Lung (tissue), 12 donors: ENCODE measurements around the gene GGCX. TPM values are rescaled to one million over a fixed set of nuclear protein-coding genes. Genes with fewer than 3 reads are reported as not detected.
A peak's percentile ranks its signal among the peaks of the same experiment; 100 is the strongest.

Experiments
- ATAC-seq: fragments of 200-7000 bp; cut with Tn5 transposase; one replicate; pipeline ENCODE4 v1.9.1; 2020; ENCODE audit warnings: moderate number of reproducible peaks; ENCODE audit not compliant: insufficient read depth, low FRiP score
- DNase-seq, 3 donors: peaks; one replicate each; pipeline ENCODE4 v3.0.0-alpha.2; 2013 to 2017
- H3K27ac ChIP-seq, 2 donors: one replicate each; pipeline ENCODE4 v1.5.1; 2013; ENCODE audit warnings: mild to moderate bottlenecking in 2 of 2, moderate library complexity in 2 of 2, control low read depth in 1 of 2, inconsistent platforms in 1 of 2, low read depth in 1 of 2, low read length in 1 of 2
- H3K27me3 ChIP-seq, 3 donors: one replicate each; pipeline ENCODE4 v1.5.1; 2013; ENCODE audit warnings: low read length in 2 of 3; ENCODE audit not compliant: control insufficient read depth in 3 of 3, insufficient read depth in 3 of 3
- H3K36me3 ChIP-seq, 4 donors: one replicate each; pipeline ENCODE4 v1.5.1; 2013; ENCODE audit warnings: low read length in 4 of 4, mild to moderate bottlenecking in 1 of 4, moderate library complexity in 1 of 4; ENCODE audit not compliant: control insufficient read depth in 4 of 4, insufficient read depth in 4 of 4
- H3K4me1 ChIP-seq, 5 donors: one replicate each; pipeline ENCODE4 v1.5.1; 2013; ENCODE audit warnings: low read length in 5 of 5, mild to moderate bottlenecking in 2 of 5, moderate library complexity in 1 of 5; ENCODE audit not compliant: control insufficient read depth in 5 of 5, insufficient read depth in 5 of 5
- H3K4me3 ChIP-seq: one replicate; pipeline ENCODE4 v1.5.1; 2013; ENCODE audit warnings: mild to moderate bottlenecking, control low read depth, moderate library complexity
- H3K9ac ChIP-seq, 2 donors: one replicate each; pipeline ENCODE4 v1.5.1; 2013; ENCODE audit warnings: low read length in 2 of 2, control low read depth in 1 of 2; ENCODE audit not compliant: insufficient read depth in 1 of 2
- H3K9me3 ChIP-seq, 4 donors: one replicate each; pipeline ENCODE4 v1.5.1; 2013; ENCODE audit warnings: low read length in 3 of 4, mild to moderate bottlenecking in 1 of 4, moderate library complexity in 1 of 4; ENCODE audit not compliant: control insufficient read depth in 4 of 4, insufficient read depth in 3 of 4
- WGBS, 2 donors: extraction: QIAGEN DNeasy Blood & Tissue Kit; methylation state at CpG; one replicate each; pipeline ENCODE4 v1.1.7; 2013; 5-methylcytosine and 5-hydroxymethylcytosine counted together
- polyA plus RNA-seq, 2 donors: library from polyadenylated mRNA; stranded (reverse); fragments of 200-250 nt; gene quantifications; one replicate each; pipeline ENCODE4 v1.2.1, GENCODE V29; 2013
- total RNA-seq, 2 donors: library from RNA; depleted of rRNA in 1 of 2; stranded (reverse); fragments of >200 nt in 1 of 2; gene quantifications; one replicate each; pipeline ENCODE4 v1.2.1, GENCODE V29; 2014 to 2021
- TF ChIP-seq, protein P1 (sequence below): IDR thresholded peaks from 2 replicates; pipeline ENCODE4 v1.5.1; 2012; ENCODE audit warnings: mild to moderate bottlenecking; ENCODE audit errors: control extremely low read depth, extremely low read depth
- donor health status: control.
- donor health status: control.
- donor health status: Bipolar disorder and iron deficiency.
- donor health status: healthy.
- donor health status: DM: yes; HTN: yes; CAD: no.

GGCX gene
- total and polyA plus RNA-seq, 4 donors: 21.8 to 69.2 (median 44.8) TPM

DNA sequence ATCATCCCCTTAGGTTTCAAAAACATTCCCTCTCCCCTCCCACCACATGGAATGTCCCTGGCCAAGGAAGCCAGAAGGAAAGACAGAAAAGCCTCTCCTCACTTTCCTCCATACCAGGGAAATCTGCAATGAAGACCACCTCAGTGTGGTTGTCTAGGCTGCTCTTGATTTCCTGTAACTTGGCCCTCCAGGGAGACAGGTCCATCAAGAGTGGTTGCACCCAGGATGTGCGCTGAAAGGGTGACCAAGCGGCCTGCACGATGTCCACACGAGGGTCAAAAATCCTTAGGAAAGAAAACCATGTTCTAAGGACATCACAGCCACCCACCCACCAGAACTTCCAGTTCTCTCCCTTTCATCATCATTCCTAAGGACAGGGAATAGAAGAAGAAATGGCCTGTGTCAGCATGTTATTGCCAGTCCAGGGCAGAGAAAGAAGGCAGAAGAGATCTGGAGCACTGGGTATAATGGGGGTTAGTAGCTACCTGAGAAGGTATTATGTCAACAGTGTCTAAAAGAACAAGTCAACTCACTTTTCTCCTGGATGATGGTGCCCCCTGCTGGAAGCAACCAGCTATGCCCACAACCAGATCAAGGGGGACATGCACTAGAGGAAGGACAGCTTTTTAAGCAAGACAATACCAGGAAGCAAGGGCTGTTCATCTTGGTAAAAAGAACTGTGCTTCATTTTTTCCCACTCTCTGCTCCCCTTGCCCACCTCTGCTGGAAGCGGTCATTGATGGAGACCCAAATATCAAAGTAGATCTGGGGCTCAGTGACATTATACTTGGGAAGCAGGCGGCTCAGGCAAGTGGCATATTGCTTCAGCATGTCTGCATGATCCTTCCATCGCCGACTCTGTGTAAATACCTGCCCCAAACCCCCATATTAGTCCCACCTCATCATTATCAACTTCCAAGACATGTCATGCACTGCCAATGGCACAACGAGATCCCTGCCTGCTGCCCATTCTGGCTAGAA lies 9.3 kb downstream of the GGCX start:
- no peaks in the 10 kb centered on the region for H3K27me3 ChIP-seq
- H3K9ac ChIP-seq: no peak overlapping the region
- WGBS, 2 donors: 68 to 72% methylated on average over 9 of the region's 9 CpGs
- no peak overlapping the region for H3K4me3 ChIP-seq
- no peak overlapping the region for H3K27ac ChIP-seq
- H3K36me3 ChIP-seq: peaks cover 12 to 64% (median 34%) of the 10 kb centered on the region in 4 donors
- no peaks in the 10 kb centered on the region for H3K4me1 ChIP-seq
- no peaks in the 10 kb centered on the region for H3K9me3 ChIP-seq
- DNase-seq: peak; percentile 82 to 84 (median 83)
- TF ChIP-seq, protein P1, sequence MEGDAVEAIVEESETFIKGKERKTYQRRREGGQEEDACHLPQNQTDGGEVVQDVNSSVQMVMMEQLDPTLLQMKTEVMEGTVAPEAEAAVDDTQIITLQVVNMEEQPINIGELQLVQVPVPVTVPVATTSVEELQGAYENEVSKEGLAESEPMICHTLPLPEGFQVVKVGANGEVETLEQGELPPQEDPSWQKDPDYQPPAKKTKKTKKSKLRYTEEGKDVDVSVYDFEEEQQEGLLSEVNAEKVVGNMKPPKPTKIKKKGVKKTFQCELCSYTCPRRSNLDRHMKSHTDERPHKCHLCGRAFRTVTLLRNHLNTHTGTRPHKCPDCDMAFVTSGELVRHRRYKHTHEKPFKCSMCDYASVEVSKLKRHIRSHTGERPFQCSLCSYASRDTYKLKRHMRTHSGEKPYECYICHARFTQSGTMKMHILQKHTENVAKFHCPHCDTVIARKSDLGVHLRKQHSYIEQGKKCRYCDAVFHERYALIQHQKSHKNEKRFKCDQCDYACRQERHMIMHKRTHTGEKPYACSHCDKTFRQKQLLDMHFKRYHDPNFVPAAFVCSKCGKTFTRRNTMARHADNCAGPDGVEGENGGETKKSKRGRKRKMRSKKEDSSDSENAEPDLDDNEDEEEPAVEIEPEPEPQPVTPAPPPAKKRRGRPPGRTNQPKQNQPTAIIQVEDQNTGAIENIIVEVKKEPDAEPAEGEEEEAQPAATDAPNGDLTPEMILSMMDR: peak; percentile 93
- peak; percentile 68 for ATAC-seq

DNA sequence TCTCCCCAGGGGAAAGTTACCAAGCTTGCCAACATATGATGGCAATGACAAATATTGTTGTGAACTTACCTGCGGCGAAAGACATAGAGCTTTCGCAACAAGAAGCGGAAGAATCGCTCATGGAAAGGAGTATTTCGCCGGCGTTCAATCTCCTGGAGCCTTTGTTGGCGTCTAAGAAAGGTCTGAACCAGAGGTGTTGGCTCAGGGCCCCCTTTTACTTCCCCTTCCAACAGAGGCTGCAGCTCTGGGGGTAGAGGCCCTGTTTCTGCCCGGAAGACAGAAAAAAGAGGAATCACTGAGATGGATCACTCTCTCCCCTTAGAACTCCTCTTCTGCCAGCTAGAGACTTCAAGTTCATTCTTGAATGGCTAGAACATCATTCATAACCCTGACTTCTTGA lies 10.8 kb downstream of the GGCX start:
- ATAC-seq: no peak
- Histone ChIP-seq H3K4me3 (no peak overlapping the region), H3K9me3 (no peaks in the 10 kb centered on the region), H3K36me3 (peaks cover 19 to 54% (median 32%) of the 10 kb centered on the region in 4 donors), H3K4me1 (no peaks in the 10 kb centered on the region), H3K27ac (no peak overlapping the region), H3K27me3 (no peaks in the 10 kb centered on the region), H3K9ac (no peak overlapping the region)
- no peak for DNase-seq
- TF ChIP-seq, protein P1: no peak
- 29 to 65% methylated on average over 10 of the region's 10 CpGs for WGBS, 2 donors

DNA sequence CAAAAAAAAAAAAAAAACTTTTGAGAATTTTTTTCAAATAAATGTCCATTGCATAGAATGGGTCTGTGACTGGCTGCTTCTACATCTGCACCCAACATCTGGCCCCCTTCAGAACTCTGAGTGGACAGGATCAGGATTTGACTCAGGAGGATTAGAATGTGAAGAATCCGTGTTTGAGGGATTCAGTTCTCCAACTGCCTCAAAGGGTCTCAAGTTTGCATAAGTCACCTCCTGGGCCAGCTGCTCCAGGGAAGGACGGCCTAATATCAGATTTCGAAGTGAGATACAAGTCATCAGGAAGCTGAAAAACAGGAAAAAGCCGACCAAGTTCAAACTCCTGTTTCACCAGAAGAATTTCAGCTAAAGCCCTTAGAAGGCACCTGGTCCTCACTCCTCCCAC lies 11.5 kb downstream of the GGCX start:
- Histone ChIP-seq H3K9me3 (no peaks in the 10 kb centered on the region), H3K9ac (no peak overlapping the region), H3K36me3 (peaks cover 25 to 47% (median 33%) of the 10 kb centered on the region in 4 donors), H3K27me3 (no peaks in the 10 kb centered on the region), H3K4me1 (no peaks in the 10 kb centered on the region), H3K27ac (peak overlapping the region in 1 of 2 donors; percentile 13), H3K4me3 (no peak overlapping the region)
- ATAC-seq (no peak), DNase-seq (no peak)
- 21 to 45% methylated on average over 4 of the region's 4 CpGs for WGBS, 2 donors
- TF ChIP-seq, protein P1: no peak
